Naive thymus-derived CD4-positive, alpha-beta T cell (primary cell): Measurements from ENCODE around the gene PGM5. TPM values are rescaled to one million over a fixed set of nuclear protein-coding genes. Genes with fewer than 3 reads are reported as not detected.

ENCODE experiments used
- ATAC-seq: fragments of 150-1000 bp; cut with Tn5 transposase; 2 replicates; pipeline ENCODE4 v1.10.0; 2021; ENCODE audit warnings: mild to moderate bottlenecking, moderate library complexity
- CTCF ChIA-PET: fragments of 350-600 bp; sonication (Branson Sonifier 250); formaldehyde crosslinking; loops from one replicate; lab custom pipeline; 2021; ENCODE audit warnings: antibody characterized with exemption; lab: Charles Lee
- POLR2A ChIA-PET: fragments of 350-600 bp; sonication (Branson Sonifier 250); formaldehyde crosslinking; loops from one replicate; lab custom pipeline; 2021; ENCODE audit warnings: antibody characterized with exemption, inconsistent platforms; lab: Charles Lee
- DNase-seq, 9 donors: peaks; one replicate each; pipeline versions ENCODE4 v3.0.0 to v3.0.0-alpha.2; 2020 to 2022; ENCODE audit warnings: mixed read lengths in 1 of 9
- H3K27ac ChIP-seq: one replicate; pipeline ENCODE4 v1.7.0; 2013; ENCODE audit warnings: mild to moderate bottlenecking, low read depth, low read length, moderate library complexity
- H3K27me3 ChIP-seq, 2 donors: one replicate each; pipeline ENCODE4 v1.7.0; 2013; ENCODE audit warnings: low read length in 2 of 2, mild to moderate bottlenecking in 2 of 2, moderate library complexity in 2 of 2; ENCODE audit not compliant: control insufficient read depth in 2 of 2, insufficient read depth in 2 of 2
- H3K36me3 ChIP-seq, 3 experiments: 1 replicate in 2 of 3; 2 replicates in 1 of 3; pipeline ENCODE4 v1.7.0; 2013; ENCODE audit warnings: low read length in 3 of 3, mild to moderate bottlenecking in 3 of 3, moderate library complexity in 1 of 3; ENCODE audit not compliant: insufficient read depth in 3 of 3, control insufficient read depth in 2 of 3
- H3K4me1 ChIP-seq, 2 donors: one replicate each; pipeline ENCODE4 v1.7.0; 2013; ENCODE audit warnings: low read length in 2 of 2, mild to moderate bottlenecking in 2 of 2, moderate library complexity in 1 of 2; ENCODE audit not compliant: control insufficient read depth in 2 of 2, insufficient read depth in 2 of 2
- H3K4me3 ChIP-seq: 2 replicates; pipeline ENCODE4 v1.7.0; 2013; ENCODE audit warnings: mild to moderate bottlenecking, low read length
- H3K9me3 ChIP-seq, 3 experiments: 1 replicate in 2 of 3; 2 replicates in 1 of 3; pipeline ENCODE4 v1.7.0; 2013; ENCODE audit warnings: low read length in 3 of 3; ENCODE audit not compliant: control insufficient read depth in 2 of 3
- H3K27ac Mint-ChIP-seq, 9 donors: one replicate each; pipeline ENCODE4 v1.8.0; 2020 to 2022; ENCODE audit warnings: mixed read lengths in 9 of 9, mild to moderate bottlenecking in 8 of 9, moderate library complexity in 5 of 9, inconsistent platforms in 2 of 9
- H3K27me3 Mint-ChIP-seq, 5 donors: one replicate each; pipeline ENCODE4 v1.8.0; 2021 to 2022; ENCODE audit warnings: mixed read lengths in 5 of 5, mild to moderate bottlenecking in 1 of 5
- H3K36me3 Mint-ChIP-seq, 5 donors: one replicate each; pipeline ENCODE4 v1.8.0; 2020 to 2022; ENCODE audit warnings: mixed read lengths in 5 of 5, mild to moderate bottlenecking in 3 of 5, inconsistent platforms in 1 of 5
- H3K4me1 Mint-ChIP-seq, 7 donors: one replicate each; pipeline ENCODE4 v1.8.0; 2020 to 2022; ENCODE audit warnings: mixed read lengths in 7 of 7, mild to moderate bottlenecking in 3 of 7, inconsistent platforms in 1 of 7
- H3K4me3 Mint-ChIP-seq, 10 donors: one replicate each; pipeline ENCODE4 v1.8.0; 2020 to 2022; ENCODE audit warnings: mild to moderate bottlenecking in 10 of 10, mixed read lengths in 10 of 10, moderate library complexity in 6 of 10, inconsistent platforms in 2 of 10
- H3K9me3 Mint-ChIP-seq, 11 donors: one replicate each; pipeline ENCODE4 v1.8.0; 2020 to 2022; ENCODE audit warnings: mixed read lengths in 11 of 11, mild to moderate bottlenecking in 4 of 11, inconsistent platforms in 1 of 11, moderate library complexity in 1 of 11
- intact Hi-C, 2 donors: fragments of 100-400 bp; cut with micrococcal nuclease; formaldehyde crosslinking; loops; one replicate each; pipeline ENCODE4 v1.15.1; 2023
- polyA plus RNA-seq, 2 donors: library from polyadenylated mRNA; unstranded; fragments of 300-500 nt; fragmentation: Illumina TruSeq; gene quantifications; one replicate each; pipeline ENCODE4 v1.2.3, GENCODE V29; 2021
- total RNA-seq, 6 experiments: library from RNA in 5 of 6; stranded (reverse) in 5 of 6; gene quantifications; 1 replicate in 5 of 6; 2 replicates in 1 of 6; pipeline ENCODE4 v1.2.3 and lab custom pipeline; 2021 to 2026

Gene PGM5
- total and polyA plus RNA-seq, 7 experiments from 2014 or later, result 0.19 to 1.4 TPM; not detected in 5

DNA sequence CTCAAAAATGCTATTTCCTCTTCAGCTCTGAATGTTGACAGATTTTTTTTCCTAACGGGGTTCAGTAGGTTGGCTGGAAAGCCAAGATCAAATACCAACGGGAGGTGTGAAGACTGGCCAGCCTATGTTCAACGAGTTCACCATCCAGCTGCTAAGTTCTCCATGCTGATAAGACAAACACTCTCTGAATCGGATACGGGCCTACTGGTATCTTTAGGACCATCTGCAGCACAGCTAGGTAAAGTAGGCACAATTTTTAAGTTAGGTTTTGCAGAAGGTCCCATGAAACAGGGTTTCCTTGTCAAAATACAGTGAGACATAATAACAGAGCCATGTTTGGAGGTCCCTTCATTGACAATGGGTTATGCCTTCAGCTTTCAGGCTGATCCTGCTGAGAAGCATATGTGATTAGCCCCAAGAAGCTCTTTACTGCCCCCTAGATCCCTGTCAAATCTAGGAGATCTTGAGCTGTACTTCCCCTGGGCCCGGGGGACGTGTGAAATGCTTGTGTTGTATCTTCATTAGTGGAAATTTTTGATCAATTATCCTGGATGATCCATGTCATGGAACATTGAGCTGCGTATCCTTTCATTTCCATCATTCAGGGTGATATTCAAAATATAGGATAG is 60.6 kb downstream of the PGM5 start:
- ChIA-PET POLR2A (no interaction called here), CTCF (no interaction called here)
- Histone ChIP-seq H3K4me1 (no peaks in the 10 kb centered on the region), H3K4me3 (no peak overlapping the region), H3K36me3 (no peaks in the 10 kb centered on the region), H3K27me3 (no peaks in the 10 kb centered on the region), H3K27ac (no peak overlapping the region), H3K9me3 (no peaks in the 10 kb centered on the region)
- no peak for ATAC-seq
- intact Hi-C loops, result no loop called here
- Mint-ChIP-seq H3K27me3 (peaks cover 2 to 25% (median 6%) of the 10 kb centered on the region in 5 donors), H3K4me1 (no peaks in the 10 kb centered on the region), H3K36me3 (no peaks in the 10 kb centered on the region), H3K4me3 (no peak overlapping the region), H3K9me3 (peaks cover 0 to 3% (median 0%) of the 10 kb centered on the region in 11 donors), H3K27ac (peak overlapping the region in 1 of 9 donors; percentile 4)
- DNase-seq, result no peak

DNA sequence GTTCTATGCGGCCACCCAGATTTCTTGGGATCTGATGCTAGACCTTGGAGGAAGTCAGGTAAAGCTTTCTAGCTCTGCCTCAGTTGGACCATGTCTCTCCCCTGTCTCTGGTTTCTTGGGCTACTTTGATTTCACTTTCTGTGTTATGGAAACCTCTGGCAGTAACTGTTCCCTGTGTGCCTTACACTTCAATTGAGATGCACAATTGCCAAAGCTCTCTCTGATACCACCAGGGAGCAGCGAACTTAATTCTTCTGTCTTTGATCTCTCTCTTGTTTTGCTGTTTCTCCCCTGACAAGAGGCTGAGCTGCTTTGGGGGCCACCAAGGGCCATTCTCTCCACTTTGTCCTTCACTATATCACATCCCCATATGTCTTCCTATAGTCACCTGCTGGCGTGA is 61.4 kb downstream of the PGM5 start:
- Mint-ChIP-seq H3K4me1 (no peaks in the 10 kb centered on the region), H3K9me3 (peaks cover 0 to 3% (median 0%) of the 10 kb centered on the region in 11 donors), H3K27ac (no peak overlapping the region), H3K36me3 (no peaks in the 10 kb centered on the region), H3K27me3 (peaks cover 2 to 25% (median 6%) of the 10 kb centered on the region in 5 donors), H3K4me3 (no peak overlapping the region)
- POLR2A ChIA-PET, result no interaction called here
- H3K4me1 ChIP-seq, result no peaks in the 10 kb centered on the region
- no peaks in the 10 kb centered on the region for H3K36me3 ChIP-seq
- no peak overlapping the region for H3K4me3 ChIP-seq
- CTCF ChIA-PET, result no interaction called here
- ATAC-seq (no peak), DNase-seq (no peak)
- no peaks in the 10 kb centered on the region for H3K27me3 ChIP-seq
- no peaks in the 10 kb centered on the region for H3K9me3 ChIP-seq
- no peak overlapping the region for H3K27ac ChIP-seq
- intact Hi-C loops, result no loop called here

DNA sequence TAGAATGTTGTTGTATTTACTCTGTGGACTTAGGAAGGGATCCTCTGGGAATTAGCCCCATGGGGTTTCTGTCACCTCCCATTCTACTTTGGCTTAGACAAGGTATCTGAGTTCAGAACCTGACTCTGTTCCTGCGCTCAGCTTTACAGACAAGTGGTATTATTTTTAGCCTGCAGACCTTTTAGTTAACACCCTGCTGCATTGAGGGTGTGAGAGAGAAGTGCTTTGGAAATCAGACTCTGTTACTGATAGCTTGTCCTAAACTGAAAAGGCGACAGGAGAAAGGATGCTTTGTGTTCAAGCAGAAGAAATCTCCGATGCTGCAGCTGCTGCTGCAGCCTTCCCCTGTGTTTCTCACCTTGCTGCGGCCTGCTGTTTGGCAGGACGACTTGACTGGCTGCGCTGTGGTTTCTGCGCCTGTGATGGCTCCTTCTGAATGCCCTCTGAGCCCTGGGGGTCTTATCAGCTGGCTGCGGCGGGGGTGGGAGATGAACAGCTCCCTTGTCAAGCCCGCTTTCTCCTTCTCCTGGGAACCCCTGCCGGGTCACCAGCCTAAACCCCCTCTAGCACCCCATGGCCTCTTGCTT is 61.9 kb downstream of the PGM5 start:
- Histone ChIP-seq H3K9me3 (no peaks in the 10 kb centered on the region), H3K27me3 (no peaks in the 10 kb centered on the region), H3K27ac (no peak overlapping the region), H3K36me3 (no peaks in the 10 kb centered on the region), H3K4me1 (no peaks in the 10 kb centered on the region), H3K4me3 (no peak overlapping the region)
- peaks cover 0 to 25% (median 11%) of the 10 kb centered on the region in 5 donors for H3K27me3 Mint-ChIP-seq
- H3K36me3 Mint-ChIP-seq, result no peaks in the 10 kb centered on the region
- ChIA-PET CTCF (no interaction called here), POLR2A (no interaction called here)
- DNase-seq (no peak), ATAC-seq (no peak)
- no peaks in the 10 kb centered on the region for H3K4me1 Mint-ChIP-seq
- no peak overlapping the region for H3K27ac Mint-ChIP-seq
- H3K9me3 Mint-ChIP-seq, result peaks cover 0 to 3% (median 0%) of the 10 kb centered on the region in 11 donors
- intact Hi-C loops, result no loop called here
- no peak overlapping the region for H3K4me3 Mint-ChIP-seq

DNA sequence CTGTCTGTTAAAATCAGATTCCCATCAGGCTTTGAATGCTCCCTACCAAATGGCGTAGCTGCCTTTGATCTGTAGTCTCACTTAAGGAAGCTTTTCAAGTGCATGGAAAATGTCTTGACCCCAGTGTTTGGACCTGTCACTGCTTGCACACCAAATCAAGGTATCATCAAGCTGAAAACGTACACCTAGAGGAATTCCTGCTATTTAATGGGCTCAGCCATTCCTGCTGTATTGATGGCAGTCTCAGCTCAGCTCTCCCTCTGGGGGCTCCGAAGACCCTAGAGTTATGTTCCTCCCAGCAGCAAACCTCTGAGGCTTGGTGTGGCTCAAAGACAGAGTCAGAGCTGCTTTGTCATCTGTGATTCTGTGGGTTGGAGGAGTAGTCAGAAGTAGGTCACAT is 63.5 kb downstream of the PGM5 start:
- ChIA-PET POLR2A (no interaction called here), CTCF (no interaction called here)
- no peaks in the 10 kb centered on the region for H3K4me1 ChIP-seq
- no peak for DNase-seq
- intact Hi-C loops, result no loop called here
- no peaks in the 10 kb centered on the region for H3K36me3 ChIP-seq
- no peaks in the 10 kb centered on the region for H3K27me3 ChIP-seq
- H3K27ac ChIP-seq, result no peak overlapping the region
- Mint-ChIP-seq H3K36me3 (no peaks in the 10 kb centered on the region), H3K27me3 (peaks cover 3 to 29% (median 20%) of the 10 kb centered on the region in 5 donors), H3K27ac (no peak overlapping the region), H3K4me1 (no peaks in the 10 kb centered on the region), H3K4me3 (no peak overlapping the region), H3K9me3 (peaks cover 0 to 9% (median 3%) of the 10 kb centered on the region in 11 donors)
- H3K4me3 ChIP-seq, result no peak overlapping the region
- no peak for ATAC-seq
- no peaks in the 10 kb centered on the region for H3K9me3 ChIP-seq

DNA sequence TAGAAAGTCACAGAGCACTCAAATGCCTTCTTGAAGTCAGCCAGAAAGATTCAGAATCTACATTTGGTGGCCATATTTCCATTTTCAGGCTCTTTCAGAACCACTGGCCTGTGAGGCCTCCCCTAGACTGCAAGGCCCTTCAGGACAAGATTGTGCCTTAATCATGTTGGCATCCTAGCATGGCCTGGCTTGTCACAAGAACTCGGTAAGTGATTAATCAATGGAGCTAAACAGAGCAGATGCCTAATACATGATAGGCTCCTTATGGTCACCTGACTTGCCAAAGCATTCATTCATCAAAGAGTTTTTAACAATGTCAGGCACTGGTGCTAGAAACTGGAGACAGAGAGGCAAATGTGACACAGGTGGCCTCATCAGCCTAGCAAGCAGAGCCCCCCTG is 70.3 kb downstream of the PGM5 start:
- H3K36me3 Mint-ChIP-seq, result no peaks in the 10 kb centered on the region
- POLR2A ChIA-PET, result no interaction called here
- H3K9me3 Mint-ChIP-seq, result peaks cover 0 to 10% (median 1%) of the 10 kb centered on the region in 11 donors
- no peaks in the 10 kb centered on the region for H3K27me3 ChIP-seq
- no peak overlapping the region for H3K4me3 Mint-ChIP-seq
- H3K4me3 ChIP-seq, result no peak overlapping the region
- H3K27ac ChIP-seq, result no peak overlapping the region
- intact Hi-C loops, result no loop called here
- H3K27ac Mint-ChIP-seq, result no peak overlapping the region
- DNase-seq (no peak), ATAC-seq (no peak)
- no peaks in the 10 kb centered on the region for H3K4me1 ChIP-seq
- H3K4me1 Mint-ChIP-seq, result peaks cover 0 to 2% (median 0%) of the 10 kb centered on the region in 7 donors
- peaks cover 0 to 26% (median 14%) of the 10 kb centered on the region in 5 donors for H3K27me3 Mint-ChIP-seq
- no peaks in the 10 kb centered on the region for H3K9me3 ChIP-seq
- H3K36me3 ChIP-seq, result no peaks in the 10 kb centered on the region
- CTCF ChIA-PET, result no interaction called here

DNA sequence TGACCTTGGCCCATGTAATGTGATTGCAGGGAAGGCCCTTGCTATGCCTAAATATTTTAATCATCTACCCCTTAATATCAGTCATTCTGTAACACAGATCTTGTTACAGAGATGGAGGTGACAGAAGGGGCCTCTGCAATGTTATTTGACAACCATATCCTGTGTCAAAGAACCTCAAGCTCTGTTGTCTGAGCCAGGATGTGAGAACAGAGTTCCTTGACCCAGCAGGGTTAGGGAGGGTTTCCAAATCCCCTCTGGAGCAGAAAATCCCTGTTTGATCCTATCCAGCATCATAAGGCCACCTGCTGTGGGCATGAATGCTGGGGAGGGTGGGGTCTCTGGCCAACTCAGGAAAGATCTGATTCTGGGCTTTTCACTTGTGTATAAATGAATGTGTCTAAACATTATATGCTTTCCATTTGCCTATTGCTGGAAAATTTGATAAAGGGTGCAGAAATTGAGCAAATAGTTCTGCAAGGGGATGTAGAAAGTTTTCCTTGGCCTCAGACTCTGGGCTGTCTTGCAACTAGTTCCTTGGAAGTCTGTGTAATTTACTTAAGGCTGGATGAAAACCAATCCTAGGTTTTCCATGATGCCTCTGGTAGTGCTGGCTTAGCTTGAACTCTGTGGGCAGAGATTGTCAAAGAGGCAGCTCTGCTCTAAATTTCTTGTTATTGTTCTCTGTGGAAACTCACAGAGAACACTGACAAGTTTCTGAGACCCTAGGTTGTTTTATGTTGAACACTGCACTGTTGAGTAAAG is 71.0 kb downstream of the PGM5 start:
- ATAC-seq (no peak), DNase-seq (no peak)
- peaks cover 0 to 10% (median 1%) of the 10 kb centered on the region in 11 donors for H3K9me3 Mint-ChIP-seq
- H3K36me3 Mint-ChIP-seq, result no peaks in the 10 kb centered on the region
- peaks cover 0 to 2% (median 0%) of the 10 kb centered on the region in 7 donors for H3K4me1 Mint-ChIP-seq
- peaks cover 0 to 26% (median 14%) of the 10 kb centered on the region in 5 donors for H3K27me3 Mint-ChIP-seq
- H3K4me3 Mint-ChIP-seq, result no peak overlapping the region
- H3K9me3 ChIP-seq, result no peaks in the 10 kb centered on the region
- no peak overlapping the region for H3K4me3 ChIP-seq
- H3K36me3 ChIP-seq, result no peaks in the 10 kb centered on the region
- H3K27ac Mint-ChIP-seq, result no peak overlapping the region
- CTCF ChIA-PET, result no interaction called here
- H3K27ac ChIP-seq, result no peak overlapping the region
- POLR2A ChIA-PET, result no interaction called here
- intact Hi-C loops, result no loop called here
- no peaks in the 10 kb centered on the region for H3K4me1 ChIP-seq
- no peaks in the 10 kb centered on the region for H3K27me3 ChIP-seq
